ENCODE results near the gene LGR4.

LGR4 gene

GRCh38 chr11:27427183-27427980 lies 45.2 kb downstream of the LGR4 start:
- no peak for DNase-seq (ENCODE audit: low spot score)

GRCh38 chr11:27425814-27426213 lies 46.8 kb downstream of the LGR4 start:
- DNase-seq (ENCODE audit: low spot score) = no peak

- no peak for DNase-seq (ENCODE audit: low spot score)
Observed at GRCh38 chr11:27423125-27423524, 49.5 kb downstream of the LGR4 start.

GRCh38 chr11:27421819-27422494 lies 50.6 kb downstream of the LGR4 start:
- DNase-seq (ENCODE audit: low spot score) = no peak

GRCh38 chr11:27420722-27421572 lies 51.6 kb downstream of the LGR4 start:
- DNase-seq (ENCODE audit: low spot score) = no peak

GRCh38 chr11:27420217-27420616 lies 52.4 kb downstream of the LGR4 start:
- DNase-seq (ENCODE audit: low spot score) = no peak

GRCh38 chr11:27418356-27418755 lies 54.2 kb downstream of the LGR4 start:
- DNase-seq (ENCODE audit: low spot score) = no peak

- DNase-seq (ENCODE audit: low spot score) = no peak
Observed at GRCh38 chr11:27416568-27417176, 55.9 kb downstream of the LGR4 start.

- no peak for DNase-seq (ENCODE audit: low spot score)
Observed at GRCh38 chr11:27414644-27415043, 57.9 kb downstream of the LGR4 start.

GRCh38 chr11:27413218-27413617 lies 59.4 kb downstream of the LGR4 start:
- DNase-seq (ENCODE audit: low spot score) = no peak

GRCh38 chr11:27412192-27412691 lies 60.3 kb downstream of the LGR4 start:
- DNase-seq (ENCODE audit: low spot score) = no peak

GRCh38 chr11:27411328-27411727 lies 61.3 kb downstream of the LGR4 start:
- no peak for DNase-seq (ENCODE audit: low spot score)

GRCh38 chr11:27410272-27410671 lies 62.3 kb downstream of the LGR4 start:
- DNase-seq (ENCODE audit: low spot score) = no peak

GRCh38 chr11:27409742-27410141 lies 62.8 kb downstream of the LGR4 start:
- DNase-seq (ENCODE audit: low spot score) = no peak

- DNase-seq (ENCODE audit: low spot score) = no peak
Observed at GRCh38 chr11:27409049-27409448, 63.5 kb downstream of the LGR4 start.

- no peak for DNase-seq (ENCODE audit: low spot score)
Observed at GRCh38 chr11:27408246-27408800, 64.3 kb downstream of the LGR4 start.

GRCh38 chr11:27406498-27407354 lies 65.9 kb downstream of the LGR4 start:
- no peak for DNase-seq (ENCODE audit: low spot score)

- DNase-seq (ENCODE audit: low spot score) = no peak
Observed at GRCh38 chr11:27405134-27405533, 67.5 kb downstream of the LGR4 start.

GRCh38 chr11:27404427-27404826 lies 68.2 kb downstream of the LGR4 start:
- no peak for DNase-seq (ENCODE audit: low spot score)

GRCh38 chr11:27403195-27403594 lies 69.4 kb downstream of the LGR4 start:
- no peak for DNase-seq (ENCODE audit: low spot score)

- no peak for DNase-seq (ENCODE audit: low spot score)
Observed at GRCh38 chr11:27402450-27402849, 70.1 kb downstream of the LGR4 start.

All from D341Med (cell line).